Heart right ventricle (tissue), 16 donors: ENCODE measurements around the gene TEKT2. TPM values are rescaled to one million over a fixed set of nuclear protein-coding genes. Genes with fewer than 3 reads are reported as not detected.

Source experiments
- ATAC-seq, 8 donors: fragments of 200-7000 bp; cut with Tn5 transposase; one replicate each; pipeline ENCODE4 v1.9.1; 2020; ENCODE audit warnings: mild to moderate bottlenecking in 8 of 8, moderate library complexity in 8 of 8, moderate number of reproducible peaks in 1 of 8
- DNase-seq, 2 donors: peaks; one replicate each; pipeline ENCODE4 v3.0.0-alpha.2; 2020
- H3K27ac ChIP-seq, 10 donors: fragments of 200-600 bp; sonication (generic) in 2 of 10; one replicate each; pipeline versions ENCODE4 v1.5.0 to v1.8.0; 2020 to 2022; ENCODE audit warnings: mild to moderate bottlenecking in 3 of 10
- H3K27me3 ChIP-seq, 7 donors: fragments of 200-600 bp; one replicate each; pipeline ENCODE4 v1.8.0; 2021 to 2022; ENCODE audit warnings: mild to moderate bottlenecking in 2 of 7
- H3K36me3 ChIP-seq, 9 donors: fragments of 200-600 bp; sonication (generic) in 1 of 9; one replicate each; pipeline versions ENCODE4 v1.5.0 to v1.8.0; 2020 to 2022; ENCODE audit warnings: mild to moderate bottlenecking in 2 of 9
- H3K4me1 ChIP-seq, 9 donors: fragments of 200-600 bp; sonication (generic) in 1 of 9; one replicate each; pipeline versions ENCODE4 v1.5.0 to v1.8.0; 2020 to 2022; ENCODE audit warnings: mild to moderate bottlenecking in 4 of 9
- H3K4me3 ChIP-seq, 10 donors: fragments of 200-600 bp; sonication (generic) in 2 of 10; one replicate each; pipeline versions ENCODE4 v1.5.0 to v1.8.0; 2020 to 2022; ENCODE audit warnings: mild to moderate bottlenecking in 7 of 10, moderate library complexity in 2 of 10
- H3K9me3 ChIP-seq, 11 donors: fragments of 200-600 bp in 10 of 11; sonication (generic) in 2 of 11; one replicate each; pipeline versions ENCODE4 v1.5.0 to v1.8.0; 2013 to 2022; ENCODE audit warnings: mild to moderate bottlenecking in 2 of 11, control low read depth in 1 of 11, moderate library complexity in 1 of 11
- CTCF ChIP-seq, 9 donors: fragments of 200-600 bp; sonication (generic) in 2 of 9; IDR thresholded peaks; one replicate each; pipeline versions ENCODE4 v1.5.0 to v1.8.0; 2021 to 2022; ENCODE audit warnings: antibody characterized with exemption in 9 of 9, mild to moderate bottlenecking in 5 of 9, moderate library complexity in 1 of 9
- WGBS, 2 donors: extraction: QIAGEN DNeasy Blood & Tissue Kit; methylation state at CpG; one replicate each; pipeline ENCODE4 v1.1.7; 2013; ENCODE audit warnings: inconsistent platforms in 1 of 2; 5-methylcytosine and 5-hydroxymethylcytosine counted together
- intact Hi-C, 10 donors: fragments of 100-400 bp; cut with DNase I; formaldehyde crosslinking; loops; one replicate each; pipeline versions ENCODE4 v1.11.1 to v1.14.2; 2022
- polyA plus RNA-seq, 2 donors: library from polyadenylated mRNA; stranded (reverse); fragments of 200-250 nt; gene quantifications; one replicate each; pipeline ENCODE4 v1.2.3, GENCODE V29; 2013
- total RNA-seq, 10 donors: library from RNA; stranded (reverse); fragmentation: NEBNext Ultra II Directional in 3 of 10; extraction: Animal tissue kit (Norgen Biotek cat#: 25700) in 3 of 10; gene quantifications; one replicate each; pipeline versions ENCODE4 v1.2.1 to v1.2.4, GENCODE V29; 2021 to 2023
- donor health status: Arrhythmogenic right ventricular cardiomyopathy.
- donor health status: ischemic (EF 13 %, LVEDD 7.1; RV severe dilation, severe dysfunction).
- donor health status: healthy with polysubstance abuse.
- donor health status: DM: no; HTN: yes; CAD: no.
- donor health status: DM: no; HTN: no; CAD: no.
- donor health status: ischemic (EF 25% LVEDD 6.9; RV normal size, moderate dysfunction).
- donor health status: ischemic (EF 25% LVEDD 5.7; RV mildly dilated, moderate dysfunction).
- donor health status: healthy.
- donor health status: DM: yes; HTN: yes; CAD: no.
- donor health status: Ischemic cardiomyopathy.
- donor health status: ischemic (EF 35%, LVEDD 5.7; RV mildly dilated, moderate dysfunction).
- donor health status: nonischemic (EF 11% LVEDD 7.7; RV severe dilation, severe dysfunction).
- donor health status: DM: yes; HTN: yes; CAD: no.
- donor health status: PGD.
- donor health status: ischemic (EF 29% LVEDD 5.4; RV normal size, mild dysfunction).
- donor health status: nonischemic (EF 23%, LVEDD 6.1; RV moderate dilation, normal function).

The TEKT2 gene
- total and polyA plus RNA-seq, 12 donors = 0.06 TPM; not detected in 11

GRCh38 chr1:36098650-36099365 is 14.9 kb downstream of the TEKT2 start:
- no peak for TF ChIP-seq CTCF (IDR thresholded peaks at IDR 0.05)
- Histone ChIP-seq H3K27me3 (no peaks in the 10 kb centered on the region), H3K4me1 (peaks cover 0 to 39% (median 29%) of the 10 kb centered on the region in 9 donors), H3K9me3 (no peaks in the 10 kb centered on the region), H3K36me3 (peaks cover 0 to 32% (median 11%) of the 10 kb centered on the region in 9 donors), H3K27ac (no peak overlapping the region), H3K4me3 (no peak overlapping the region)
- 85 to 92% methylated on average over 12 to 13 of the region's 13 CpGs for WGBS, 2 donors
- DNase-seq = no peak
- intact Hi-C loops = loop anchor here in 9 of 10 donors (1.0 to 10.0 kb wide), 13 partner anchors 33 to 326 kb away; no protein-coding TSS in a partner anchor
- peak in 1 of 8 donors; percentile 15 for ATAC-seq

- TF ChIP-seq CTCF (IDR thresholded peaks at IDR 0.05) = peak; percentile 68 to 89 (median 80)
- DNase-seq = peak; percentile 75 to 83
- 27 to 29% methylated on average over 18 of the region's 18 CpGs for WGBS, 2 donors
- Histone ChIP-seq H3K27me3 (no peaks in the 10 kb centered on the region), H3K4me1 (peaks cover 0 to 29% (median 19%) of the 10 kb centered on the region in 9 donors), H3K9me3 (no peaks in the 10 kb centered on the region), H3K27ac (no peak overlapping the region), H3K36me3 (peaks cover 0 to 22% (median 5%) of the 10 kb centered on the region in 9 donors), H3K4me3 (peak overlapping the region in 4 of 10 donors; percentile 5 to 28 (median 11))
- intact Hi-C loops = loop anchor here in 9 of 10 donors (1.0 to 10.0 kb wide), 16 partner anchors 32 to 325 kb away; no protein-coding TSS in a partner anchor
- peak; percentile 81 to 91 (median 86) for ATAC-seq
Measured at GRCh38 chr1:36099681-36100341, 15.9 kb downstream of the TEKT2 start.

GRCh38 chr1:36100376-36100775 is 16.5 kb downstream of the TEKT2 start:
- ATAC-seq (no peak), DNase-seq (no peak)
- H3K4me3 ChIP-seq = no peak overlapping the region
- 65 to 72% methylated on average over 6 of the region's 6 CpGs for WGBS, 2 donors
- H3K9me3 ChIP-seq = no peaks in the 10 kb centered on the region
- H3K4me1 ChIP-seq = peaks cover 0 to 26% (median 15%) of the 10 kb centered on the region in 9 donors
- intact Hi-C loops = loop anchor here in 8 of 10 donors (2.0 to 10.0 kb wide), 8 partner anchors 34 to 324 kb away; no protein-coding TSS in a partner anchor
- no peaks in the 10 kb centered on the region for H3K27me3 ChIP-seq
- no peak for TF ChIP-seq CTCF (IDR thresholded peaks at IDR 0.05)
- peaks cover 0 to 17% (median 0%) of the 10 kb centered on the region in 9 donors for H3K36me3 ChIP-seq
- no peak overlapping the region for H3K27ac ChIP-seq

- no peak for ATAC-seq
Measured at GRCh38 chr1:36101546-36101945, 17.7 kb downstream of the TEKT2 start.

More at GRCh38 chr1:36101546-36101945, 17.7 kb downstream of the TEKT2 start:
- Histone ChIP-seq H3K9me3 (no peaks in the 10 kb centered on the region), H3K36me3 (peaks cover 0 to 5% (median 0%) of the 10 kb centered on the region in 9 donors), H3K4me3 (no peak overlapping the region), H3K4me1 (peaks cover 0 to 15% (median 5%) of the 10 kb centered on the region in 9 donors), H3K27ac (no peak overlapping the region), H3K27me3 (no peaks in the 10 kb centered on the region)
- intact Hi-C loops = loop anchor here in 8 of 10 donors (2.0 to 10.0 kb wide), 8 partner anchors 33 to 323 kb away; no protein-coding TSS in a partner anchor
- TF ChIP-seq CTCF (IDR thresholded peaks at IDR 0.05) = no peak
- no peak for DNase-seq
- WGBS, 2 donors = 96 to 97% methylated on average over 5 of the region's 5 CpGs
